NCI-H1092 treated with DMSO at 0.1 percent for 48 hours (cell line): ENCODE data around the gene AKAP12.
A peak's percentile ranks its signal among the peaks of the same experiment; 100 is the strongest.

Experiments
- DNase-seq: peaks from one replicate; lab custom pipeline; 2025; lab: John Stamatoyannopoulos, UW

Gene AKAP12

DNA sequence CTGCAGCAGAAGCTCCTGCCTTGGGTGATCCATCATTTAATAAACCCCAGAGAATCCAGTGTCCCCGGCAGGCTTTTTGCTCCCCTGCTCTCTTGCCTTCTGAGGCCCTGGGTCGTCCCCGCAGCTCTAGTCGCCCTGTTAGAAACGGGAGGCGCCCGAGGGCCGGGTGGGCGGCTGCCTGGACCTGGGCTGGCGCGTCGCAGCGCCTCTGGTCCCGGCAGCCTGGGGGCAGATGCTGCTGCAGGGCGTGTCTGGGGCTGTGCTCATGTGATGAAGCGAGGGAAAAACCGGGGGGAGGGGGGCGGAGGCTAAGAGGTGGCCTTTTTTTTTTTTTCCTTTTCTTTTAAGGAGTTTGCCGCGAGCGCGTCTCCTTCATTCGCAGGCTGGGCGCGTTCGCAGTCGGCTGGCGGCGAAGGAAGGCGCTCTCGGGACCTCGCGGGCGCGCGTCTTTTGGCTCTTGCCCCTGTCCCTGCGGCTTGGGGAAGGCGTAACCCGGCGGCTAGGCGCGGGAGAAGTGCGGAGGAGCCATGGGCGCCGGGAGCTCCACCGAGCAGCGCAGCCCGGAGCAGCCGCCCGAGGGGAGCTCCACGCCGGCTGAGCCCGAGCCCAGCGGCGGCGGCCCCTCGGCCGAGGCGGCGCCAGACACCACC is 394 bp downstream of the AKAP12 start:
- peak; percentile 46 for DNase-seq

DNA sequence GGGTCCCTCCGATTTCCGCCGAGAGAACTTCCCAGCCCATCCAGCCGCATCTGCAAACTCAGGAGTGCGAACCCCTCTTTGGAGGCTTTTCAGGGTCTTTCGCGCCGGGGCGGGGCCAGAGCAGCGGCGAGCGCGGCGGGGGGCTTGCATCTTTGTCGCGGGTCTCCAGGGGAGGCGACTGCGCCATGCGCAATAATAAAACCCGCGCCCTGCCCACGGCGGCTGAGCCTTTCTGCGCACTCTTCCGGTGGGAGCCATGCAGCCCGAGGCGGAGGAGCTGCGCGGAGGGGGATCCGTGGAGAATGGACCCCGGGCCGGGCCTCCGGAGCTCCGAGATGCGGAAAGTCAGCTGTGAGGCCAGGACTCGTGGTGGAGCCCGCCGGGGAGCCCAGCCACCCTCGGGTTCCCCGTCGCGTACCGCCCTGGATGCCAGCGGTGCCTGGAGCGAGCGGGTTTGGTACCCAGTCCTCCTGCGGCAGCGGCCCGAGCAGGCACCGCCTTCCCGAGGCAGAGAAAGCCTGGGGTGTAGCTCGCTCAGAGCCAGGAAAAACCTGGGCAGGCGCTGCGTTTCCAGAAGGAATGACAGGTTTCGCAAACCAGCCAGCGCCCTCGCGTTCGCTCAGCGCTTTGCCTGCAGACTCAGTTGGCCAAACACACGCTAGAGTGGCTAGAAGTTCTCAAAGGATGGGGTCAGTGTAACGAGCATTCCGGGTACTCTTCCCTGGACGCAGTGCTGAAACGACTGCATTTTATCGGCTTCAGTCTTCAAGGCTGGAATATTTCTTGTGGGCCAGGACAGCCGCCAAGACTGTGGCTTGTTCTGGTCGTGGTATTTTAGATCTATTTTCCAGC is 1.2 kb downstream of the AKAP12 start:
- peak; percentile 74 for DNase-seq

DNA sequence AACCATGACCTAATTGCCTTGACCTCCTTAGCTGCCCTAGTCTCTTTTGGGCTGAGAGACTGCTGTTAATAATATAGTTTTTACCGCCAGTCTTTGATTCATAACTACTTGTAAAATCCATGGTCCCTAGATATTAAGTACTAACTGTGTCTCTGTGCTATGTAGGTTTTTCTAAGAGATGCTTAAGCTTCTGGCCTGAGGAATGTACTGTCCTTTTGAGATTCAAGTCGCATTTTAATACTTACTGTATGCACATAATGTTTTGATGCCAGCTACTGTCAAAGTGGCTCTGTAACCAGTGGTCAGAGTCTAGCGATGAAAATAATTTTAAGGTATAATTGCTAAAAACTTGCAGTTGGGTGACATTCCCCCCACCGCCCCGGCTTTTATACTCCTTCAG is 2.1 kb downstream of the AKAP12 start:
- DNase-seq = no peak

DNA sequence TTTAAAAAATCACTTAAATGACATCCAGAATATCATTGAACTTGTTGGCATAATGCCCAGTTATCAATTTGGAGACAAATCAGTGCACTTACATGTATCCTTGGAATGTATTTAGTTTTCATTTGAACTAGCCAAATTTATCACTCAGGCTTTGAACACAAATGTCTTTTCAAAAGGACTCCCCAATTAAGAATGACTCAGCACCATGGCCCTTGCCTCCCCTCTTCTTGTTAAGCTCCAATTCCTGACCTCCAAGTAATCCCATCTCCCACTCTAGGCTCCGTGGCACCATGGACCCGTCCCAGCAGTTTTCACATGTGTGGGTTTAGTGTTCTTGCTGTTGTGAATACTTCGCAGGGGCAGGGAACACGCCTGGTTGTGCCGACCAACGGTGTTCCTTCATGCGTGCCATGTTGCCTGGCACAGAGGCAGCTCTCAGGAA is 2.7 kb downstream of the AKAP12 start:
- DNase-seq = no peak

DNA sequence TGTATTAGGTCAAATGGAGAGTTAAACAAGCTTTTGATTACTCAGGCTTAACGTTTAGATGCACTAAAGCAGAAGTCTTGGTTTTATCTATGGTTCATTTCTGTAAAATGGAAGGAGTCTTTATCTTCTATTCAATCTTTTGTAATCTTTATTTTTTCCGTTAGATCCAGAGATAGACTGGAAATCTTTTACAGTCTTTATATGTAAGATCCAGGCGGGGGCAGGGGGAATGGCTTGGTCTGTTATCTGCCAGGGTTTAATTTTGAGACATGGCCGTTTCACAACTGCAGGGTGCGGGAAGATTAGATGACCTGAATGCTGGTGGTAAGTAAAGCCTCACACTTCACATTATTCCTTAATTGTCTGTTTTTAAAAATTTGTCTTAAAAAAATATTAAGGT is 3.7 kb downstream of the AKAP12 start:
- no peak for DNase-seq

DNA sequence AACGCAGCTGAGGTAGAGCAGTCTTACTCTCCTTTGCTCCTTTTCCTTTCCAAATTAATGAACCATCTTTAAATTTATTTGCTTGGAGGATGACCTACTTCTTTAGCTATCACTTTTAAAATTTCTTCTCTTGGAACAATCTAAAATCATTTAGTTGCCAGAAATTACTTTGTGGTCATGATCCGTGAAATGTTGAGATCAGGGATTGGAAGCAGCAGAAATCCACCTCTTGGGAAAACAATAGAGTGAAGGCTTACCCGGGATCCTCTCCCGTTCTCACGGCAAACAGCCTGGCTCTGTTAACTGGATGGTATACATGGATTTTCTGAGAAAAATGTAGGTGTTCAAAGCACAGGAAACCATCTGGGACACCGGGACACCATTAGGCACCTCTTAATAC is 7.7 kb downstream of the AKAP12 start:
- no peak for DNase-seq

DNA sequence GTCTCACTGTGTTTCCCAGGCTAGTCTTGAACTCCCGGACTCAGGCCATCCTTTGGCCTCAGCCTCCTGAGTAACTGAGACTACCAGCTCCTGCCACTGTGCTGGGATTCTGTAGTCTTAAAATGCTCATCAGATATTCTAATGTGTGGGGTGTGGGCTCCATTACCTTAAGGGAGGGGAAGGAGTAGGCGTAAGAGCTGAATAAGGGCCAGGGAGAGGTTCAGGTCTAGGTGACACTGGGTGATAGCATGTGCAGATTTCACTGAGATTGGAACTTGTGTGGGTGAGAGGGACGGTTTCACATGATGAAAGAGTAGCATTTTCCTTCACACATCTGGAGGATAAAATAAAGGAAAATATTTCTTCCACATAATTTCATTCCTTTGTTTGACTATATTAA is 8.5 kb downstream of the AKAP12 start:
- DNase-seq = no peak

DNA sequence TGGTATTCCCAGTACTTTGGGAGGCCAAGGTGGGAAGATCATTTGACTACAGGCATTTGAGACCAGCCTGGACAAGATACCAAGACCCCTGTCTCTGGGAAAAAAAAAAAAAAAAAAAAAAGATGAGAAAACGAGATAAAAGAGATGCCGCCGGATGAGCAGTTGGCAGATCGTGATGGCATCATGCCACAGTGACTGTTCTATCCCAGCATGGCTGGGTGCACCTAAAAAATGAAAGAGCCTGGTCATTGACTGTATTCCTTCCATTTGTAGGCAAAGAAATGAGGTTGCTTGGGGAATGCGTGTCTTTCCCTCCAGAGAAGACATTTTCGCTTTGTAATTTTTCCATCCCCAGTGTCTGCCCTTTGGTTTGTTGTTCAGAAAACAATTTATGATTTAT is 12.9 kb downstream of the AKAP12 start:
- no peak for DNase-seq

DNA sequence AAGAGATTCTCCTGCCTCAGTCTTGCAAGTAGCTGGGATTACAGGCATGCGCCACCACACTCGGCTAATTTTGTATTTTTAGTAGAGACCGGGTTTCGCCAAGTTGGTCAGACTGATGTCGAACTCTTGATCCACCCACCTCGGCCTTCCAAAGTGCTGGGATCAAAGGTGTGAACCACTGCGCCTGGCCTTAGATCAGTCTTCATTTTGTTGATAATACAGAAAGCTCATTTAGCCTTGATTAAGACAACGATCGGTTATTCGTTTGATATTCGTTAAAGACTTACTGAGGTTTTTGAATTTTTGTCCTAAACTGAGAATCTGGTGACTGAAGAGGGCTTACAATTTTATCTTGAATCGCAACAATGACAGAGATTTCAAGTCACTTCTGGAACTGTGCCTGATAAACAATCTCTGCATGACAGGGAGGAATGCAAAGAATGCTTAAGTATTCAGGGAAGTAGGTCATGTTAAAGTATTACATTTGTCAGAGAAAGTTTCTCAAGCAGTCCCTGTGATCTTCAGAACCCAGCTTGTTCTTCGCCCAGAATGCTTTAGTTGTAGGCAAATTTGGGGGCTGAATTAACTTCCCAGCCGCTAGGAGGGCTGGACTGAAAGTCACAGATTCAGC is 14.8 kb downstream of the AKAP12 start:
- no peak for DNase-seq

DNA sequence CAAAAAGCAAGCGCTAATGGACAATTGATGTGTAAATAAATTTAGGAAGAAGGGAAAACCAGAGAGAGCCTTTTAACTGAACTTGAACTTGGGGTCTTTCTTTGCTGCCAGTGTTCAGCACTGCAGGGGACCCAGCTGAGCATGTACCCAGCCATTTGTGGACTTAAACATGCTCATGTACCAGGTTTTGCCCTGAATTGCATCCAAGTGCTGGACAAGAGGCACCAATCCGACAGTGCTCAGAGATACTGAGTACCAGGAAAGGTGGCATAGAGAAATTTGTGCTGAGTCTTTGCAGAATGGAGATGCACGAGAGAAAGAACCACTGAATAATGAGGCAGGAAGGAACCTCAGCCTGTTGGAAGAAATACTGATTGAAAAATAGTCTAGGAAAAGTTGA is 16.0 kb downstream of the AKAP12 start:
- DNase-seq = no peak

DNA sequence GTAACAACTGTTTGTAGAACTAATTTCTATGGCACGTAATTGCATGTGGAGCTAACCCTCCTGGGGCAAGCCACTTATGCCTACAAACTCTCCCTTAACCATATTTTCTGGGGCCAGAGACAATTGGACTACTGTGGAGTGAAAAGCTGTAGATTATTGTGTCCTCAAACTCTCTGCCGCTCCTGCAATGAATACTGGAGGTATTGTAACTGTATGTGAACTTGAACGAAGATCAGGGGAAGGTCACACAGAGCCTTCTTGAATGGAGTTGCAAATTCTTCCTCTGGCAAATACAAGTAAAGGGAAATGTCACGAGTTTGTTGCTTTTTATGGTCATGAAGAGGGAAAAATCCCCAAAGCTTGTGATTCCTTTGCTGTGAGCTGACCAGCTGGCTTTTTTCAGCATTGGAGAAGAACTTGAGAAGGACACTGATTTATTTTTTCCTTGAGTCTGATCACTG is 18.2 kb downstream of the AKAP12 start:
- DNase-seq = no peak

DNA sequence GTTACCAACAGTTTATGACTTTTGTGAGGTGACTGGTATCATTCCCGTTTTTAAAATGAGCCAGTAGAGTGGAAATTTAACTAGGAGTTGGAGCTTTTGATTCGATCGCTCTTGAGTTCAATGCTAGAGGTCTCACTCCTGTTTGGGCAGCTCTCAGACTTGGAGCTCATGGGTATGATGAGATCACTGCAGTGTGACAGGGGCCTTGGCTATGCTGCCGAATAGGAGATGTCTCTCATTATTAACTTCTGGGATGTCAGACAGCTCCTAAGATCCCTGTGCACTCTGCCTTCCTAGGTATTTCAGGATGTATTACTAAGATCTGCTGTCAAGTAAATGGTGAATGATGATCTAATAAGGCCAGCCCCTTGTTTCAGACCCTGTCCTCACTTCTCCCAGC is 20.4 kb downstream of the AKAP12 start:
- DNase-seq = no peak

DNA sequence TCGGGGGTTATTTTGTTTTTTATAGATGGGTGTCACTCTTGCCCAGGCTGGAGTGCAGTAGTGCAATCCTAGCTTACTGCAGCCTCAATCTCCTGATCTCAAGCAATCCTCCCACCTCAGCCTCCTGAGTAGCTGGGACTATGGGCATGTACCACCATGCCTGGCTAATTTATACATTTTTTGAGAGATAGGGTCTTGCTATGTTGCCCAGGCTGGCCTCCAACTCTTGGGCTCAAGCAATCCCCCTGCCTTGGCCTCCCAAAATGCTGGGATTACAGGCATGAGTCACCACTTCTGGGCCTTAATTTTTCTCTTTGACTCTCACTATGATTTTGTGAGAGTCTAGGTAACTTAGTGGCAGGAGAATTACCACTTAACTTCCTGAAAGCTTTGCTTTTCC is 23.3 kb downstream of the AKAP12 start:
- no peak for DNase-seq

DNA sequence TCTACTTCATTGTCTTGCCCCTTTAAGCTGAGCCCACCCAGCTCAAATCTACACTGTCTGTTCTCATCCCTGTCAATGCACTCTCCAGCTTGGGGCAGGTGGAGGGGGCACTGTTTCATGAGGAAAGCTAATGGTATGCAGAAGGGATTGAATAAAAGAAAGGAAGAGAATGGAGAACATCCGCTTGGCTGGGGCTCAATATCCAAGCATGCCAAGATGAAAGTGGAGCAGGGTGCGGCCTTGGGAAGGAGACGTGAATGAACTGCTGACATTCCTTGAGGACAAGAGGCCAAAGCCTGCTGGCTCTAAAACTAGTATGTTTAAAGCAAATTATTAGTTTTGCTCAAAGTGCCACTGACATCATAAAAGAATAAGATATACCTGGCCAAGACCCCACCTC is 24.2 kb downstream of the AKAP12 start:
- DNase-seq = no peak

DNA sequence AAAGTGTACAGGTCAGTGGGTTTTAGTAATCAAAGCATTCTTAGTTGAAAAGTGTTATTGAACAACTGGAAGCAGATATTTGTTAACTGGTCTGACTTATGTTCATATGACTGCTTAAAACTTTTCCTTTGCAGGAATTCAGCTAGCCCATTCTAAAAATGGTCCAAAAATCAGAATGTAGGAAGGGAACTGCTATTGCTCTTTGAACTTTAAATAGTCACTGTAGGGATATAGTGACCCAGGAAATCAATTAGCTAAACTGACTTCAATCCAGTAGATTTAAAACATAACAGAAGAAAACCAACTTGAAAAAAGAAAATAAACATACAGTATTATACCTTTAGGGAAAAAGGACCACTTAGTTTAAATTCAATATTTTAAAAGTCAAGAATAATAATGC is 25.5 kb downstream of the AKAP12 start:
- DNase-seq = no peak

DNA sequence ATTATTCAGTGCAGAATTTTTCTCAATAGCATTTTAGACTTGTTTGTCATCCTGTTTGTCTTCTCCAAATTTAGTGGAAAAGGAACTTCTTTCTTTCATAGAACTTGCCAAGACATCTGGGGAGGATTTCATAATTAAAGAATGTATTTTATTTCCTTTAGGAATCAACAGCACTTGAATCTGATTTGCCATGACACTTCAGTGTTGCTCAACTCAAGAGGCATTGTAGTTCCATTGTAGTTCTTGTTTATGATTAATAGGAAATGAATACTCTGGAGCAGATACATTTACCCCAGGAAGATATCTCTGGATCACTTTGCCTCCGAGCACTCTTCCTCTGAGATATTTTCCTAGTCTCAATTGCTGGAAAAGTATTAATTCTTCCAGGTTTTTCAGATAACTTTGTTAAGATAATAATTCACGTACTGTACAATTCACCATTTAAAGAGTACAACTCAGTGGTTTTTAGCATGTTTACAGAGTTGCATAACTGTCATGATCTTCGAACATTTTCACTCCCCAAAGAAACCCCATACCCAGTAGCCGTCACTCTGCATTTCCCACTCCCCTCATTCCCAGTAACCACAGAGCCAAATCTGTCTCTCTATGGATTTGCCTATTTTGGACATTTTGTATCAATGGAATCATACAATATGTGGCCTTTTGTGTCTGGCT is 29.7 kb downstream of the AKAP12 start:
- no peak for DNase-seq

DNA sequence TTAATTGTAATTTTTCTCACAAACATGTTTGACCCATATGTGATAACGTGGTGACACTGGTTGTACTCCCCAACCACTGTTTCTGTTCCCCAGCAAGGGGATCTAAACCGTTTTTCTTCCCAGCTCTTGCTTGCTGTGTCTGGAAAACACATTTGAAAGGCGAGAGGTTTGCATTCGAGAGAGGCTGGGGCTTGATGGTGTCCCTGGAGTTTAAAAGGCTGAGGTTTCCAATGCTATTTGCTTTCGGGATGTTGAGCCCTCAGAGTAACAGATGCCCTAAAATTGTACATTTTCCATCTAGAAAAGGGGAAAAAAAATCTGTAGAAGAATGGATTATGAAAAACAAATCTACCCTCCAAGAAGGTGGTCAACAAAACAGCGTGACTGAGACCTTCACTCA is 35.4 kb downstream of the AKAP12 start:
- DNase-seq = no peak

DNA sequence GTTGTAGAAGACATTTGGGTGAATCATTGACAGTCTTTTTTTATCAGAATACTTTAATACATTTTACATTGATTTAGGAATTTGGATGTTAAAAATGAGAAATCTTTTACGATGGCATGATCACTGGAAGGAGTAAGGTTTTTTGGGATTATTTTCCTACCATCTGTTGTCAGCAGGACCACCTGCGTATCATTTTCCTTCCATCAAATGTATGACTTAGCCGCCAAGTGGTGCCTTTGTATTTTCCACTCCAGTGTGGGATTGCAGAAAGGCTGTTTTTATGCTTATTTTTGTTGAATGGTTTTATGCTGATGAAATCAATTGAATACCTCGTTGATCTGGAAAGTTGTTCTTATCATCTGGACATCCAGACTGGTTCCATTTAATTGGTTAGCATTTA is 35.8 kb downstream of the AKAP12 start:
- DNase-seq = no peak

DNA sequence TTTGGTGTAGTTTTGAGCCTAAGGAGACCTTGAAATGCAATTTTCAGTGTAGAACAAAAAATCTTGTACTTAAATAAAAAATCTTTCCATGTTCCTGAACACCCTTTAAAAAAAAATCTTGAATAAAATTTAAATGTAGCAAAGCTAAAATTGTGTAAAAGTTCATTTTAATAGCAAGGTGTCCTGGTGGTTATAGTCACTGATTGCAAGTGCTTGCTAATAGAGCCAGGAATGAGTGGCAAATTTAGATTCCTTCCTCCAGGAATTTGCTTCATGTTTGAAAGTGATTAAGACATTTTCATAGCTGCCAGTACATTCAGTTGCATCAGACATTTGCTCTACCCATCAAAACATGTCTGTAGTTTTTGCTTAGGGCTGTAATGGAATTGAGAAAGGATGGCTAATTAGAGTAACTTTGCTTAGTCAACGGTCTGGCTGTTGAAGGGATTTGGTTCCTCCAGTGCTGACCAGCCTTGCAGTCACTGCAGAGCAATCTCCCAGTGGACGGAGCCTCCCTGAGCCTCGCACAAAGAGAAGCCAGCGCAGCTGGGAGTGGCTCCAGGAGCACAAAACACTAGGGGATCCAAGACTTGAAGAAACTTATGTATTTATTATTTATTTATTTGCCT is 36.5 kb downstream of the AKAP12 start:
- DNase-seq = no peak

DNA sequence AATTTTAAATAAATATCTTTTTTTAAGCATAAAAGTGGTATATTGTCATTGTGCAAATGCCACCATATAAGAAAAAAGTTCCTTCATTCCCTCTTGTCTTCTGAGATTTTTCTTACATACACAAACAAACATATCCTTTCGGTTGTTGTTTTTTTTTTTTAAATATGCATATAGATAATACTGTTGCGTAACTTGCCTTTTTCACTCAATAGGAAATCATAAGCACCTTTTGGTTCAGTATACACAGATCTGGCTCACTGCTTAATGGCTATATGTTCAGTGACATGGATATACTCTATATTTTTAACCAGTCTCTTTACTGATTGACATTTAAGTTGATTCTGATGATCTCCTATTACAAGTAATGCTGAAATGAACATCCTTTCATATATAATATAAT is 40.1 kb downstream of the AKAP12 start:
- DNase-seq = no peak

DNA sequence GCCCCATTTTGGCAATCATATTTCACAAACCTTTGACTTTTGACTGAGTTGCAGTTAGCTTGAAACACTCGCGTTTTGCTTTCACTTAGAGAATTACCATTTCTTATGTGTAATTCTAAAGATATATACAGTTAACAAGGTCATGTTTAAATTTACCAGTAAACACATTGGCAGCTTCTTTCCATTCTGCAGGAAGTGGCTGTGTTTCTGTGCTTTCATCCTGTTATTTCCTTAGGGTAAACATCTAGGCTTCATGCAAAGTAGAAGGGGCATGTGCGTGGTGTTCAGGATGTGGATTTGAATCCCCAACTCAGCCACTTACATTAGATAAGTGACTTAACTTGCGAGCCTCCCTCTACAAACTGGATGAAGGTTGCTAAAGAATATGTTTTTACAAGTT is 41.1 kb downstream of the AKAP12 start:
- DNase-seq = no peak

DNA sequence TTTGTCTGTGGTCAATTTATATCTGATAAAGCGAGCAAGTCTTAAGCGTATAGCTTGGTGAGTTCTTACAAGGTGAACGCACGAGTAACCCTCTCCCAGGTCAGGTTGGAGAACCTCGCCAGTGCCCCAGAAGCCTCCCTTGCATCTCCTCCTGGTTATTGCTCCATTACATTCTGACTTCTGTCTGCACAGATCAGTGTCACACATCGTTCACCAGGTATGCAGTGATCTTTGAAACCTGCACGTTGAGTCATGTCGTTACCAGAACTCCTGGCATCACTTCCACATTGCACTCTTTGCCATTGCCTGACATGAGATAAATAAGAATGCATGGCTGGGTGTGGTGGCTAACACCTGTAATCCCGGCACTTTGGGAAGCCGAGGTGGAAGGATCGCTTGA is 44.2 kb downstream of the AKAP12 start:
- no peak for DNase-seq
